ENCODE data around the gene ITPR2.

The ITPR2 gene

GRCh38 chr12:26737487-26738030 is 95.4 kb downstream of the ITPR2 start:
- no peak for DNase-seq (ENCODE audit: extremely low spot score)
- ChIA-PET CTCF (no interaction called here), POLR2A (no interaction called here)
- no peak for TF ChIP-seq TARDBP (IDR thresholded peaks at IDR 0.05)
- no peak for TF ChIP-seq ELF4 (IDR thresholded peaks at IDR 0.05)
- no peak for TF ChIP-seq LEF1 (IDR thresholded peaks at IDR 0.05; ENCODE audit: borderline replicate concordance)
- no peak for TF ChIP-seq HDGF (IDR thresholded peaks at IDR 0.05; ENCODE audit: borderline replicate concordance)
- TF ChIP-seq CTBP1 (IDR thresholded peaks at IDR 0.05; ENCODE audit: borderline replicate concordance), result no peak
- TF ChIP-seq ARNT (IDR thresholded peaks at IDR 0.05), result no peak
- no peak for TF ChIP-seq ZNF384 (IDR thresholded peaks at IDR 0.05)
- TF ChIP-seq SP1 (IDR thresholded peaks at IDR 0.05), result no peak

GRCh38 chr12:26736563-26737486 is 96.2 kb downstream of the ITPR2 start:
- DNase-seq (ENCODE audit: extremely low spot score), result no peak
- ChIA-PET POLR2A (no interaction called here), CTCF (no interaction called here)
- TF ChIP-seq SUZ12 (IDR thresholded peaks at IDR 0.05) (no peak), NFRKB (IDR thresholded peaks at IDR 0.05) (no peak), HDGF (IDR thresholded peaks at IDR 0.05; ENCODE audit: borderline replicate concordance) (no peak), FOXM1 (IDR thresholded peaks at IDR 0.05; ENCODE audit: borderline replicate concordance) (no peak), SP1 (IDR thresholded peaks at IDR 0.05) (no peak), ARNT (IDR thresholded peaks at IDR 0.05) (no peak), L3MBTL2 (conservative IDR thresholded peaks at IDR 0.05) (no peak), TARDBP (IDR thresholded peaks at IDR 0.05) (no peak), BHLHE40 (IDR thresholded peaks at IDR 0.05; ENCODE audit: borderline replicate concordance) (no peak), ZNF384 (IDR thresholded peaks at IDR 0.05) (no peak), CTBP1 (IDR thresholded peaks at IDR 0.05; ENCODE audit: borderline replicate concordance) (no peak), PKNOX1 (IDR thresholded peaks at IDR 0.05) (no peak)

GRCh38 chr12:26735249-26735639 is 97.8 kb downstream of the ITPR2 start:
- ChIA-PET POLR2A (no interaction called here), CTCF (no interaction called here)
- TF ChIP-seq PKNOX1 (IDR thresholded peaks at IDR 0.05) (no peak), NFRKB (IDR thresholded peaks at IDR 0.05) (no peak), SP1 (IDR thresholded peaks at IDR 0.05) (no peak), FOXM1 (IDR thresholded peaks at IDR 0.05; ENCODE audit: borderline replicate concordance) (no peak), ARNT (IDR thresholded peaks at IDR 0.05) (no peak), TARDBP (IDR thresholded peaks at IDR 0.05) (no peak), CTBP1 (IDR thresholded peaks at IDR 0.05; ENCODE audit: borderline replicate concordance) (no peak)
- no peak for DNase-seq (ENCODE audit: extremely low spot score)

- ChIA-PET POLR2A (no interaction called here), CTCF (no interaction called here)
- TF ChIP-seq SUZ12 (IDR thresholded peaks at IDR 0.05) (no peak), L3MBTL2 (conservative IDR thresholded peaks at IDR 0.05) (no peak), ELF4 (IDR thresholded peaks at IDR 0.05) (no peak), FOXM1 (IDR thresholded peaks at IDR 0.05; ENCODE audit: borderline replicate concordance) (no peak)
- DNase-seq (ENCODE audit: extremely low spot score), result no peak
Observed at GRCh38 chr12:26734510-26735248, 98.3 kb downstream of the ITPR2 start.

- TF ChIP-seq FOXM1 (IDR thresholded peaks at IDR 0.05; ENCODE audit: borderline replicate concordance) (no peak), L3MBTL2 (conservative IDR thresholded peaks at IDR 0.05) (no peak), CTBP1 (IDR thresholded peaks at IDR 0.05; ENCODE audit: borderline replicate concordance) (no peak), SUZ12 (IDR thresholded peaks at IDR 0.05) (no peak), ELF4 (IDR thresholded peaks at IDR 0.05) (no peak), NFRKB (IDR thresholded peaks at IDR 0.05) (no peak), ARNT (IDR thresholded peaks at IDR 0.05) (no peak), FOXA1 (IDR thresholded peaks at IDR 0.05) (no peak), ZNF384 (IDR thresholded peaks at IDR 0.05) (no peak), PKNOX1 (IDR thresholded peaks at IDR 0.05) (no peak), SP1 (IDR thresholded peaks at IDR 0.05) (no peak), TARDBP (IDR thresholded peaks at IDR 0.05) (no peak), FOXK2 (IDR thresholded peaks at IDR 0.05) (no peak), BHLHE40 (IDR thresholded peaks at IDR 0.05; ENCODE audit: borderline replicate concordance) (no peak), HDGF (IDR thresholded peaks at IDR 0.05; ENCODE audit: borderline replicate concordance) (no peak), LEF1 (IDR thresholded peaks at IDR 0.05; ENCODE audit: borderline replicate concordance) (no peak)
- ChIA-PET POLR2A (no interaction called here), CTCF (no interaction called here)
- DNase-seq (ENCODE audit: extremely low spot score), result no peak
Observed at GRCh38 chr12:26732005-26732908, 100.7 kb downstream of the ITPR2 start.
